Stimulated activated CD8-positive, alpha-beta memory T cell treated with anti-CD3 and anti-CD28 coated beads, Interleukin-7, amount 100 ng/mL, for 1 hour (primary cell): ENCODE data around the gene DNAJC17.

ENCODE experiments used
- DNase-seq, 2 donors: peaks; one replicate each; pipeline ENCODE4 v3.0.0-alpha.2; 2020; ENCODE audit warnings: low read depth in 2 of 2

Gene DNAJC17, protein sequence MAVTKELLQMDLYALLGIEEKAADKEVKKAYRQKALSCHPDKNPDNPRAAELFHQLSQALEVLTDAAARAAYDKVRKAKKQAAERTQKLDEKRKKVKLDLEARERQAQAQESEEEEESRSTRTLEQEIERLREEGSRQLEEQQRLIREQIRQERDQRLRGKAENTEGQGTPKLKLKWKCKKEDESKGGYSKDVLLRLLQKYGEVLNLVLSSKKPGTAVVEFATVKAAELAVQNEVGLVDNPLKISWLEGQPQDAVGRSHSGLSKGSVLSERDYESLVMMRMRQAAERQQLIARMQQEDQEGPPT

GRCh38 chr15:40807028-40807887 lies at the start of gene DNAJC17, which contains the start of gene ZFYVE19:
Gene DNAJC17, minus strand, starts transcription at chr15:40807473. Its CDS starts 27 bp downstream, at chr15:40807446.
Gene ZFYVE19, plus strand, starts transcription at chr15:40807089. Its CDS starts 501 bp downstream, at chr15:40807590.
- peak; percentile 81 to 89 for DNase-seq

DNA sequence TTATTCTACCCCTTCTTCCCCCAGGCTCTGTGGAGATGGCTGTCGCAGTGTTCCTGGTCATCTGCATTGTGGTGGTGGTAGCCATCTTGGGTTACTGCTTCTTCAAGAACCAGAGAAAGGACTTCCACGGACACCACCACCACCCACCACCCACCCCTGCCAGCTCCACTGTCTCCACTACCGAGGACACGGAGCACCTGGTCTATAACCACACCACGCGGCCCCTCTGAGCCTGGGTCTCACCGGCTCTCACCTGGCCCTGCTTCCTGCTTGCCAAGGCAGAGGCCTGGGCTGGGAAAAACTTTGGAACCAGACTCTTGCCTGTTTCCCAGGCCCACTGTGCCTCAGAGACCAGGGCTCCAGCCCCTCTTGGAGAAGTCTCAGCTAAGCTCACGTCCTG lies 49.5 kb upstream of the DNAJC17 start:
- DNase-seq = no peak

DNA sequence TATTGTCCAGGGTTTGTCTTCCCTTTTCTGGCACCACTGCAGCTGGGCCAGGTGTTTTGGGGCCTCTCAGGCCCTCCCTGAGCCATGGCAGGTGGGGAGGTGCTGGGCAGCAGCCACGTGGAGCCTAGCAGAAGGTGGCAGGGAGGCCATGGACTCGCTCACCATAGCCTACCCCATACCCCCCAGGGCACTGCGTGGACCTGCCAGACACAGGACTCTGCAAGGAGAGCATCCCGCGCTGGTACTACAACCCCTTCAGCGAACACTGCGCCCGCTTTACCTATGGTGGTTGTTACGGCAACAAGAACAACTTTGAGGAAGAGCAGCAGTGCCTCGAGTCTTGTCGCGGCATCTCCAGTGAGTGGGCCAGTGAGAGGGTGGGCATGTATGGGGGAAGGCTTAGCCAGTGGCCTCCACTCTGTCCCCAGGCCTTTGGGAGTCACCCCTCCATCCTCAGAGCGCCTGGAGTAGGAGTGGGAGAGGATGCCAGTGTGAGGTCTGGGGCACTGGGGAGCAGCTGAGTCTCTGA lies 48.5 kb upstream of the DNAJC17 start:
- no peak for DNase-seq

GRCh38 chr15:40854161-40854560 lies 46.9 kb upstream of the DNAJC17 start:
- DNase-seq = no peak

DNA sequence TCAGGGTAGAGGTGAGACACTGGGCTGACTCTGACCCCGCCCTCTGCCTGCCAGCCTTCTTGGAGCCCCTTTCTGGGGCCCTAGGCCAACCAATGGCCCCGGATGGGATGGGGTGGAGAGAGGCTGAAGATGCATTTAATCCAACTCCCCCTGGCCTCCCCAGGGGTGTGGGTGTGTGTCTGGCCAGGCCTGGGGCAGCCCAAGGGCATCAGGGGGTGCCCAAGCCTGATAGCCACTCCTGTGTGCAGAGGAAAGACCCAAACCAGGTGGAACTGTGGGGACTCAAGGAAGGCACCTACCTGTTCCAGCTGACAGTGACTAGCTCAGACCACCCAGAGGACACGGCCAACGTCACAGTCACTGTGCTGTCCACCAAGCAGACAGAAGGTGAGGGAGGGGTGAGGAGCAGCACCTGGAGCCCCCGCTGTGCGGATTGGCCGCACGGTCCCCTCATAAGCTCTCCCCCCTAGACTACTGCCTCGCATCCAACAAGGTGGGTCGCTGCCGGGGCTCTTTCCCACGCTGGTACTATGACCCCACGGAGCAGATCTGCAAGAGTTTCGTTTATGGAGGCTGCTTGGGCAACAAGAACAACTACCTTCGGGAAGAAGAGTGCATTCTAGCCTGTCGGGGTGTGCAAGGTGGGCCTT lies 46.1 kb upstream of the DNAJC17 start:
- no peak for DNase-seq

- DNase-seq = no peak
Measured at GRCh38 chr15:40852529-40852928, 45.3 kb upstream of the DNAJC17 start.

- DNase-seq = no peak
Measured at GRCh38 chr15:40850576-40851112, 43.4 kb upstream of the DNAJC17 start.

GRCh38 chr15:40847223-40847961 lies 40.1 kb upstream of the DNAJC17 start:
- DNase-seq = no peak

- no peak for DNase-seq
Measured at GRCh38 chr15:40846841-40847222, 39.6 kb upstream of the DNAJC17 start.

DNA sequence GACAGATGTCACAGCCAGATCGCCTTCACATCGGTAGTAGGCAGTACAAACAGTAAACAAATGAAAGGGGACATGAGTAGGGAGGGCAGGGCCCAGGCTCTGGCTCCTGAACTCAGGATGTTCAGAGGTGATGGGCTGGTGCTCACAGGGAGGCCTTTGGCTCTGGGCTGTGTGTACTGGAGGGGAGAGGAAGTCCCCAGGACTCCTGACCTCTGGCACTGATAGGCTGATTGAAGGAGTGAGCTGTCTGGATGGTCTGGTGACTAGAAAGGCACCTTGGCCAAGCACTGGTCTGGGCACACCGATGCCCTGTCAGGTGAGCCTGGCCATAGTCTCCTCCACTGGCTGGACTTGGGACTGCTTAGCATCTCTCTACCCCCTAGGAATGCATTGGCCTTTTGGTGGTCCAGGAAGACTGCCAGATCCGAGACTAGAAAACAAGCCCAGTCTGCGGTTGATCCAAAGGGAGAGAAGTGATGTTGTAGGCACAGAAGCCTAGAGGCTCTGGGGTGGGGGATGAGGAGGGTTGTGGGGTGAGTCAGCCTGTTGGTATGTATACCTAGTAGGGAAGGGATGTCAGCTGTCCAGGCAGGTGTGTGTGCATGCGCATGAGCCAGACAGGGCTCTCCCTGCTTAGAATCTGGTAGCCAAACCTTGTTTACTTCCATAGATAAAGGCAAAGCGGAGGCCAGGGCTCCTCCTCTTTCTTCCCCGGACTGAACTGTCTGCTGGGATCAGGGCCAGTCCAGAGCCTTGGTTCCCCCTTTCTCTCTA lies 38.4 kb upstream of the DNAJC17 start:
- DNase-seq = no peak

DNA sequence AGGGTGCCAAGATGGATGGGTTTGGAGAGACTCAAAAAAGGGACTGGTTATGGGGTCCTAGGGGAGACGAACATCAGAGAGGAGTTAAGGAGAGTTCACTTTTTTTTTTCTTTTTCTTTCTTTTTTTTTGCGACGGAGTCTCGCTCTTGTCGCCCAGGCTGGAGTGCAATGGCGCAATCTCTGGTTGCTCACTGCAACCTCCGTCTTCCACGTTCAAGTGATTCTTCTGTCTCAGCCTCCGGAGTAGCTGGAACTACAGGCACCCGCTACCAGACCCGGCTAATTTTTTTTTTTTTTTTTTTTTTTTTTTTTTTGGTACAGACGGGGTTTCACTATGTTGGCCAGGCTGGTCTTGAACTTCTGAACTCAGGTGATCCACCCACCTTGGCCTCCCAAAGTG lies 37.8 kb upstream of the DNAJC17 start:
- no peak for DNase-seq

DNA sequence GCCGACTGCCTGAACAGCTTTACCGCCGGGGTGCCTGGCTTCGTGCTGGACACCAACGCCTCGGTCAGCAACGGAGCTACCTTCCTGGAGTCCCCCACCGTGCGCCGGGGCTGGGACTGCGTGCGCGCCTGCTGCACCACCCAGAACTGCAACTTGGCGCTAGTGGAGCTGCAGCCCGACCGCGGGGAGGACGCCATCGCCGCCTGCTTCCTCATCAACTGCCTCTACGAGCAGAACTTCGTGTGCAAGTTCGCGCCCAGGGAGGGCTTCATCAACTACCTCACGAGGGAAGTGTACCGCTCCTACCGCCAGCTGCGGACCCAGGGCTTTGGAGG lies 37.4 kb upstream of the DNAJC17 start:
- DNase-seq = peak in 1 of 2 donors; percentile 4

GRCh38 chr15:40843885-40844695 lies 36.8 kb upstream of the DNAJC17 start, which contains the start of gene SPINT1:
Gene SPINT1, plus strand, starts transcription at chr15:40844048. Its CDS starts 507 bp downstream, at chr15:40844555.
- peak; percentile 13 to 14 for DNase-seq

GRCh38 chr15:40843261-40843884 lies 36.1 kb upstream of the DNAJC17 start:
- DNase-seq = no peak

GRCh38 chr15:40841741-40842140 lies 34.5 kb upstream of the DNAJC17 start:
- DNase-seq = no peak

GRCh38 chr15:40838756-40839155 lies 31.5 kb upstream of the DNAJC17 start:
- no peak for DNase-seq

- no peak for DNase-seq
Measured at GRCh38 chr15:40836020-40836419, 28.7 kb upstream of the DNAJC17 start.

- DNase-seq = no peak
Measured at GRCh38 chr15:40832903-40833302, 25.6 kb upstream of the DNAJC17 start.

DNA sequence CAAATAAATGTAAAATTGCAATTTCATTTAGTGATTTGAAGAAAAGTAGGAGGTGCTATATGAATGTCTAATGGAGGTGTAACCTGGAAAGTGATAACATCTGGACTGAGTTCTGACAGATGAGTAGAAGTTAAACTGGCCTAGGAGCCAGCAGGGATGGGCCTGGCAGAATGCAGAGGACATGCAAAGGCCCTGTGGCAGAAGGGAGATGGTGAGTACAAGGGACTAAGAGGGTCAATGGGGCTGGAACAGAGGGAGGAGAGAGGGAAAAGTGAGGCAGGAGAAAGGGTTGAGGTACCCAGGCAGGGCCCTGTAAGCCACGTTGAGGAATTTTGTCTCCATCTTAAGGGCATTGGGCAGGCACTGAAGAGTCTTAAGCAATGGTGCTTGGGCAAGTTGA lies 24.6 kb upstream of the DNAJC17 start:
- DNase-seq = no peak
